ENCODE measurements around the gene CHCHD2. TPM values are rescaled to one million over a fixed set of nuclear protein-coding genes. Genes with fewer than 3 reads are reported as not detected.
"Not testable (repeated sequence)": the region's sequence is repeated elsewhere in the genome, so short reads cannot be mapped to it uniquely, and the experiment has no call there.

The CHCHD2 gene
- total and polyA plus RNA-seq, 2 of the 8 experiments (the other 6 are each of a cell fraction or from before 2014, with no cell fraction given), result 112 to 300 TPM

DNA sequence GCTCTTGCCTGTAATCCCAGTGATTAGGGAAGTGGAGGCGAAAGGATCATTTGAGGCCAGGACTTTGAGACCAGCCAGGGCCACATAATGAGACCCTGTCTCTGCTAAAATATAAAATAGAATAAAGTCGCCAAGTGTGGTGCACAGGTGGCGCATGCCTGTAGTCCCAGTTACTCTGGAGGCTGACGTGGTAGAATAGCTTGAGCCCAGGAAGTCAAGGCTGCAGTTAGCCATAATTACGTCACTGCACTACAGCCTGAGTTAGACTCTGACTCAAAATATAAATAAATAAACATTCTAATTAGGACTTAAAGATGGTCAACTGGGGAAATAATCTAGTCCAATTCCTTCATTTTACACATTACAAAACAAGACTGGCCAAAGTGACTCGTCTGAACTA is 768 bp downstream of the CHCHD2 start (continued):
- TF ChIP-seq TAF1 (IDR thresholded peaks at IDR 0.05; ENCODE audit: low read depth, low read length) (no peak), CBX5 (IDR thresholded peaks at IDR 0.05; ENCODE audit: low read depth, low read length) (no peak), SIN3A (conservative IDR thresholded peaks at IDR 0.05 in 1 of 2, IDR thresholded peaks at IDR 0.05 in 1 of 2; ENCODE audit: low read depth in 1 of 2, low read length in 2 of 2) (no peak), SP1 (IDR thresholded peaks at IDR 0.05; ENCODE audit: low read depth, low read length) (no peak), BACH1 (IDR thresholded peaks at IDR 0.05; ENCODE audit: low read length) (no peak)

DNA sequence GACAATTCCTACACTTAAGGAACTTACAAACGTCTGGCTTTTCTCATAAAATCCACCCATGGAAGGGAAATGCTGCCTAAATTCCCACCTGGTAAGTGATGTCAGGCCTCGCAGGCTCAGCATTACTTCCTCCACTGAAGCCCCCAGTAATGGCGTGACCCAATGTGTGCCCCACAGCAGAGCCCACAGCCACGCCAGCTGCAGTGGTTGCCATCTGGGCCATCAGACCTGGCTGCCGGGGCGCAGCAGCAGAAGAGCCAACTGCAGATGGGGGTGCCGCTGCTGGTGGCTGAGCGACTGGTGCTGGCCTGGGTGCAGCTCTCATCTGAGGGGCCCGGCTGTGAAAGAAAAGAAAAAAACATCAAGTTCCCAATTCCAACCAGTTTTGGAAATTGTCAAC is 2.1 kb downstream of the CHCHD2 start:
- H2BK5ac ChIP-seq (ENCODE audit: low read depth, low read length); H3K27ac ChIP-seq (ENCODE audit: low read depth, low read length); H3K18ac ChIP-seq (ENCODE audit: extremely low read depth, low read length); H3K23me2 ChIP-seq (ENCODE audit: low read depth, low read length); H3K4ac ChIP-seq (replicated peaks; ENCODE audit: insufficient read length, low read depth, low read length); DNase-seq (ENCODE audit: low read depth in 1 of 2, low spot score in 2 of 2); H4K5ac ChIP-seq (ENCODE audit: insufficient read length, low read depth, low read length); H3K23ac ChIP-seq (ENCODE audit: insufficient read length); H2AK5ac ChIP-seq (ENCODE audit: low read depth, low read length); H3K4me3 ChIP-seq (ENCODE audit: extremely low read depth in 1 of 4, insufficient read depth in 2 of 4, low read depth in 3 of 4, low read length in 4 of 4); H2BK15ac ChIP-seq (ENCODE audit: low read length); H4K91ac ChIP-seq (replicated peaks; ENCODE audit: insufficient read length, low read length); H3K27me3 ChIP-seq (replicated peaks in 1 of 4; ENCODE audit: control insufficient read depth in 3 of 4, extremely low read depth in 1 of 4, insufficient read depth in 3 of 4, low read length in 3 of 4); CTCF ChIA-PET (ENCODE audit: partially characterized antibody); H2BK120ac ChIP-seq (replicated peaks; ENCODE audit: low read depth, low read length); H3K4me1 ChIP-seq (replicated peaks in 1 of 4; ENCODE audit: control insufficient read depth in 3 of 4, insufficient read depth in 4 of 4, low read length in 3 of 4); H3K4me2 ChIP-seq (ENCODE audit: insufficient read depth in 1 of 2, low read depth in 2 of 2, low read length in 2 of 2); H2AFZ ChIP-seq (ENCODE audit: low read length); H3K9ac ChIP-seq (replicated peaks in 1 of 4; ENCODE audit: extremely low read depth in 1 of 4, low read depth in 3 of 4, low read length in 3 of 4); H4K20me1 ChIP-seq (replicated peaks in 1 of 2; ENCODE audit: control insufficient read depth in 1 of 2, insufficient read depth in 2 of 2, low read length in 2 of 2); H3K14ac ChIP-seq (ENCODE audit: insufficient read length); H2BK20ac ChIP-seq (ENCODE audit: low read length); H2BK12ac ChIP-seq (ENCODE audit: low read depth, low read length); H4K8ac ChIP-seq (ENCODE audit: extremely low read depth, insufficient read depth, low read length); H3K56ac ChIP-seq (replicated peaks; ENCODE audit: insufficient read length, low read depth, low read length); FAIRE-seq; H3K79me1 ChIP-seq (ENCODE audit: low read depth, low read length): not testable (repeated sequence)
- POLR2A ChIA-PET (ENCODE audit: partially characterized antibody), result interaction anchor here (0.6 to 1.3 kb wide), 2 partner anchors 11 to 13 kb away, joined by 3 to 6 read pairs; no protein-coding TSS in a partner anchor
- 88% methylated on average over 9 of the region's 9 CpGs; no CpG with 5 or more reads in 1 of the 2 experiments for WGBS, 2 experiments (ENCODE audit: extremely low coverage in 1 of 2, insufficient coverage in 1 of 2, insufficient read length in 1 of 2, insufficient replicate concordance in 2 of 2, low coverage in 1 of 2, low lambda C conversion rate in 2 of 2, missing lambda C conversion rate in 1 of 2)
- peaks cover 10 to 35% of the 10 kb centered on the region in 2 experiments; a peak in 1 of 4 replicates for H3K9me3 ChIP-seq (ENCODE audit: insufficient read depth in 2 of 2, low read depth in 1 of 2, low read length in 1 of 2)
- peaks cover 0 to 10% of the 10 kb centered on the region in 2 experiments; a peak in 2 of 4 replicates for H3K79me2 ChIP-seq (ENCODE audit: control insufficient read depth in 1 of 2, insufficient read depth in 2 of 2, low read length in 2 of 2)
- H3K36me3 ChIP-seq (ENCODE audit: control insufficient read depth in 2 of 4, insufficient read depth in 4 of 4, low read length in 3 of 4), result peaks cover 4 to 31% (median 15%) of the 10 kb centered on the region in 4 experiments; a peak in 7 of 8 replicates

All from H1 (cell line).